Measurements from ENCODE around the gene CDH18. TPM values are rescaled to one million over a fixed set of nuclear protein-coding genes. Genes with fewer than 3 reads are reported as not detected.

Gene CDH18
- total and polyA plus RNA-seq, 2 donors, result 0.05 to 0.24 TPM

DNA sequence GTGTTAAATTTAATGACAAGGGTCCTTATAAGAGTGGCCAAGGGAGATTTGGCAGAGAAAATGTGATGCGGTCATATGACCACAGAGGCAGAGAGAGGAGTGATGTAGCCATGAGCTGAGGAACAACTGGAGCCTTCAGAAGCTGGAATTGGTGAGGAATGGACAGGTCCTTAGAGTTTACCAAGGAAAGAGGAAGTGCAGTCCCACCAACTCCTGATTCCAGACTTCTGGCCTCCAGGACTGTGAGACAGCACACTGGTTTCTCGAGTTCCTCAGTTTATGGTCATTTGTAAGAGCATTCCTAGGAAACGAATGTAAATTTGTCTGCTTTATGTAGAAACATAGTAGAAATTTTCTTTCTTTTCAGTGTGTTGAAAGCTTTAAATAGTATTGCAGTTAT, 410.1 kb downstream of the CDH18 start:
- Histone ChIP-seq H3K4me1 (ENCODE audit: control insufficient read depth in 2 of 2, insufficient read depth in 2 of 2, low read length in 2 of 2) (no peaks in the 10 kb centered on the region), H3K27me3 (ENCODE audit: control insufficient read depth in 2 of 2, insufficient read depth in 1 of 2, low read length in 1 of 2) (no peaks in the 10 kb centered on the region), H3K36me3 (ENCODE audit: control insufficient read depth in 2 of 2, insufficient read depth in 2 of 2, low read length in 1 of 2) (no peaks in the 10 kb centered on the region), H3K27ac (ENCODE audit: low read depth in 1 of 2, low read length in 1 of 2) (no peak overlapping the region), H3K4me3 (ENCODE audit: low read length in 2 of 2) (no peak overlapping the region), H3K9me3 (ENCODE audit: control insufficient read depth in 2 of 2, insufficient read depth in 1 of 2, low read length in 1 of 2) (no peaks in the 10 kb centered on the region)
- no peak for DNase-seq (ENCODE audit: low read depth in 6 of 9, low spot score in 9 of 9)
- WGBS, result 93% methylated on average over 3 of the region's 3 CpGs

- WGBS, result 84% methylated on average over 2 of the region's 2 CpGs
- H3K27me3 ChIP-seq (ENCODE audit: control insufficient read depth in 2 of 2, insufficient read depth in 1 of 2, low read length in 1 of 2), result no peaks in the 10 kb centered on the region
- no peaks in the 10 kb centered on the region for H3K4me1 ChIP-seq (ENCODE audit: control insufficient read depth in 2 of 2, insufficient read depth in 2 of 2, low read length in 2 of 2)
- peaks cover 1 to 10% of the 10 kb centered on the region in 2 donors for H3K9me3 ChIP-seq (ENCODE audit: control insufficient read depth in 2 of 2, insufficient read depth in 1 of 2, low read length in 1 of 2)
- no peaks in the 10 kb centered on the region for H3K36me3 ChIP-seq (ENCODE audit: control insufficient read depth in 2 of 2, insufficient read depth in 2 of 2, low read length in 1 of 2)
- no peak overlapping the region for H3K4me3 ChIP-seq (ENCODE audit: low read length in 2 of 2)
- DNase-seq (ENCODE audit: low read depth in 6 of 9, low spot score in 9 of 9), result no peak
- H3K27ac ChIP-seq (ENCODE audit: low read depth in 1 of 2, low read length in 1 of 2), result no peak overlapping the region
These were observed 420.0 kb downstream of the CDH18 start for GRCh38 chr5:19568004-19568403.

DNA sequence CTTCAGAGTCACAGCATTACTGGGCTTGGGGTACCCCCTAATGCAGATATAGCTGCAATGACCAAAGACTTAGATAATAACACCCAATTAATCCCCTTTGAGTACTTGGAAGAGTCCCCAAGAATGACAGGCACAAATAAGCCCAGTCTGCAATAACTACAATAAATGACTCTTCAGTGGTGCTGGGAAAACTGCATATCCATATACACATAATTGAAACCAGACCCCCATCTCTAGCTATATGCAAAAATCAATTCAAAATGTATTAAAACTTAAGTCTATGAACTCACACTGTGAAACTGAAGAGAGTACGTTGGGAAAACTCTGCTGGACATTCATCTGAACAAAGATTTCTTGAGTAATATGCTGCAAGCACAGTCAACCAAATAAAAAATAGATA, 422.5 kb downstream of the CDH18 start:
- no peaks in the 10 kb centered on the region for H3K36me3 ChIP-seq (ENCODE audit: control insufficient read depth in 2 of 2, insufficient read depth in 2 of 2, low read length in 1 of 2)
- no peak overlapping the region for H3K4me3 ChIP-seq (ENCODE audit: low read length in 2 of 2)
- 80% methylated on average over 1 of the region's 1 CpG for WGBS

GRCh38 chr5:19564036-19564435, 424.0 kb downstream of the CDH18 start:
- Histone ChIP-seq H3K4me1 (ENCODE audit: control insufficient read depth in 2 of 2, insufficient read depth in 2 of 2, low read length in 2 of 2) (no peaks in the 10 kb centered on the region), H3K27me3 (ENCODE audit: control insufficient read depth in 2 of 2, insufficient read depth in 1 of 2, low read length in 1 of 2) (no peaks in the 10 kb centered on the region), H3K4me3 (ENCODE audit: low read length in 2 of 2) (no peak overlapping the region), H3K9me3 (ENCODE audit: control insufficient read depth in 2 of 2, insufficient read depth in 1 of 2, low read length in 1 of 2) (peaks cover 0 to 10% of the 10 kb centered on the region in 2 donors), H3K36me3 (ENCODE audit: control insufficient read depth in 2 of 2, insufficient read depth in 2 of 2, low read length in 1 of 2) (no peaks in the 10 kb centered on the region), H3K27ac (ENCODE audit: low read depth in 1 of 2, low read length in 1 of 2) (no peak overlapping the region)
- no peak for DNase-seq (ENCODE audit: low read depth in 6 of 9, low spot score in 9 of 9)
- WGBS, result 89% methylated on average over 2 of the region's 2 CpGs

More for the DNA sequence above, 422.5 kb downstream of the CDH18 start:
- no peak overlapping the region for H3K27ac ChIP-seq (ENCODE audit: low read depth in 1 of 2, low read length in 1 of 2)
- peaks cover 0 to 10% of the 10 kb centered on the region in 2 donors for H3K9me3 ChIP-seq (ENCODE audit: control insufficient read depth in 2 of 2, insufficient read depth in 1 of 2, low read length in 1 of 2)
- H3K4me1 ChIP-seq (ENCODE audit: control insufficient read depth in 2 of 2, insufficient read depth in 2 of 2, low read length in 2 of 2), result no peaks in the 10 kb centered on the region
- H3K27me3 ChIP-seq (ENCODE audit: control insufficient read depth in 2 of 2, insufficient read depth in 1 of 2, low read length in 1 of 2), result no peaks in the 10 kb centered on the region
- DNase-seq (ENCODE audit: low read depth in 6 of 9, low spot score in 9 of 9), result no peak

- Histone ChIP-seq H3K4me1 (ENCODE audit: control insufficient read depth in 2 of 2, insufficient read depth in 2 of 2, low read length in 2 of 2) (no peaks in the 10 kb centered on the region), H3K36me3 (ENCODE audit: control insufficient read depth in 2 of 2, insufficient read depth in 2 of 2, low read length in 1 of 2) (no peaks in the 10 kb centered on the region), H3K27me3 (ENCODE audit: control insufficient read depth in 2 of 2, insufficient read depth in 1 of 2, low read length in 1 of 2) (no peaks in the 10 kb centered on the region), H3K27ac (ENCODE audit: low read depth in 1 of 2, low read length in 1 of 2) (no peak overlapping the region), H3K9me3 (ENCODE audit: control insufficient read depth in 2 of 2, insufficient read depth in 1 of 2, low read length in 1 of 2) (peaks cover 0 to 7% of the 10 kb centered on the region in 2 donors), H3K4me3 (ENCODE audit: low read length in 2 of 2) (no peak overlapping the region)
- DNase-seq (ENCODE audit: low read depth in 6 of 9, low spot score in 9 of 9), result no peak
These were observed 432.1 kb downstream of the CDH18 start for GRCh38 chr5:19555876-19556275.

GRCh38 chr5:19555436-19555835, 432.6 kb downstream of the CDH18 start:
- H3K27me3 ChIP-seq (ENCODE audit: control insufficient read depth in 2 of 2, insufficient read depth in 1 of 2, low read length in 1 of 2), result no peaks in the 10 kb centered on the region
- no peak for DNase-seq (ENCODE audit: low read depth in 6 of 9, low spot score in 9 of 9)
- no peaks in the 10 kb centered on the region for H3K4me1 ChIP-seq (ENCODE audit: control insufficient read depth in 2 of 2, insufficient read depth in 2 of 2, low read length in 2 of 2)
- 92% methylated on average over 3 of the region's 3 CpGs for WGBS
- H3K9me3 ChIP-seq (ENCODE audit: control insufficient read depth in 2 of 2, insufficient read depth in 1 of 2, low read length in 1 of 2), result peaks cover 0 to 7% of the 10 kb centered on the region in 2 donors
- H3K4me3 ChIP-seq (ENCODE audit: low read length in 2 of 2), result no peak overlapping the region
- no peak overlapping the region for H3K27ac ChIP-seq (ENCODE audit: low read depth in 1 of 2, low read length in 1 of 2)
- no peaks in the 10 kb centered on the region for H3K36me3 ChIP-seq (ENCODE audit: control insufficient read depth in 2 of 2, insufficient read depth in 2 of 2, low read length in 1 of 2)

DNA sequence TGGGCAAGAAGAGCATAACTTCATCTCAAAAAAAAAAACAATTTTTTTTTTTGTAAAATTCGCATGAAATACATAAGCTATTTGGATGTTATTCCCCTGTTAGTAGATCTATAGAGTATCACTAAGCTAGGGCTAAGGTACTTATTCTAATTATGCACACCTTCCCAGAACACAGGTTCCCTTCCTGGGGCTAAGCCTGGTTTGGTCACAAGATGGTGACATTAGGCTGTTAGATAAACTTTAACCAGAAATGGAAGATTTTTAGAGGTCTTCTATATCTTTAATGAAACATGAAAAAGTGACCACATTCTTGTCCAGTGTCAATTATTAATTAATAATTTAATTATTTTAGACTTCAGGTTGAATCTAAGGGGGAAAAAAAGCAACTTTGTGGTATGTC, 433.5 kb downstream of the CDH18 start:
- no peaks in the 10 kb centered on the region for H3K27me3 ChIP-seq (ENCODE audit: control insufficient read depth in 2 of 2, insufficient read depth in 1 of 2, low read length in 1 of 2)
- H3K4me1 ChIP-seq (ENCODE audit: control insufficient read depth in 2 of 2, insufficient read depth in 2 of 2, low read length in 2 of 2), result no peaks in the 10 kb centered on the region
- peaks cover 0 to 7% of the 10 kb centered on the region in 2 donors for H3K9me3 ChIP-seq (ENCODE audit: control insufficient read depth in 2 of 2, insufficient read depth in 1 of 2, low read length in 1 of 2)
- no peak overlapping the region for H3K27ac ChIP-seq (ENCODE audit: low read depth in 1 of 2, low read length in 1 of 2)
- 86% methylated on average over 1 of the region's 1 CpG for WGBS
- H3K4me3 ChIP-seq (ENCODE audit: low read length in 2 of 2), result no peak overlapping the region
- no peaks in the 10 kb centered on the region for H3K36me3 ChIP-seq (ENCODE audit: control insufficient read depth in 2 of 2, insufficient read depth in 2 of 2, low read length in 1 of 2)
- no peak for DNase-seq (ENCODE audit: low read depth in 6 of 9, low spot score in 9 of 9)

DNA sequence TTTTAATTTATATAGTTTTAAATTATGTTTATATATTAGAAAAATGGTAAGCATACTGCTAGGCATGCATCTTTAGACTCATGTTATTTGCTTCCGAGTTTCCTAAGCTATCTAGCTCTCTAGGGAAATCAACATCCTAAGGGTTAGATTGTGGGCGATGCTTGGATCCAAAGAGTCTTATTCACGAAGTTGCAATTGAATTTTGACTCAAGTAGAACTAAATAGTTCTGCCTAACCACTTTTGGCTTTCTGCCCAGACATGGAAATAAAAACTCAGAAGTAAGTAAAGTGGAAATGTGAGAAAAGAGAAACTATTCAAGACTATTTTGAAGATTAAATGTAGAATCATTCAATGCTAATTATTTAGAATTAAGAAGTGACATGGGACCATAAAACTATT, 440.4 kb downstream of the CDH18 start:
- H3K27ac ChIP-seq (ENCODE audit: low read depth in 1 of 2, low read length in 1 of 2), result no peak overlapping the region
- no peaks in the 10 kb centered on the region for H3K27me3 ChIP-seq (ENCODE audit: control insufficient read depth in 2 of 2, insufficient read depth in 1 of 2, low read length in 1 of 2)
- H3K4me3 ChIP-seq (ENCODE audit: low read length in 2 of 2), result no peak overlapping the region
- peak in 1 of 9 donors; percentile 3 for DNase-seq (ENCODE audit: low read depth in 6 of 9, low spot score in 9 of 9)
- 71% methylated on average over 3 of the region's 3 CpGs for WGBS
- H3K4me1 ChIP-seq (ENCODE audit: control insufficient read depth in 2 of 2, insufficient read depth in 2 of 2, low read length in 2 of 2), result no peaks in the 10 kb centered on the region
- H3K36me3 ChIP-seq (ENCODE audit: control insufficient read depth in 2 of 2, insufficient read depth in 2 of 2, low read length in 1 of 2), result no peaks in the 10 kb centered on the region
- no peaks in the 10 kb centered on the region for H3K9me3 ChIP-seq (ENCODE audit: control insufficient read depth in 2 of 2, insufficient read depth in 1 of 2, low read length in 1 of 2)

DNA sequence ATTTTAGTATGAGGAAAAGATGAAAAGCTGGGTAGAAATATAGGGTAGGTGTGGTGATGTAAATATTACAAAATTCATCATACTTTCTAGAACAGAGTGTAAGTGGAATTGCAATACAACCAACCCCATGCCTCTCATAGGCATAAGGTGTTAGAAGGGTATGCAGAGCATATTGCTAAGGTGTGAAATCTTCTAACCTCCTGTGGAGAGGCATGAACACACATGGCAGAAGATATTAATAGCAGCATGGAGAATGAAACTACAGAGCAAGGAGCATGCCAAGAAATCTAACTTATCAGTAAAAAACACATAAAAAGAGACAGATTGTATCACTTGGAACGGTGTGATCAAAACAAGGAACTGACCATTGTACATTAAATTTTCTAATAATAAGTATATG, 441.5 kb downstream of the CDH18 start:
- no peak overlapping the region for H3K27ac ChIP-seq (ENCODE audit: low read depth in 1 of 2, low read length in 1 of 2)
- no peaks in the 10 kb centered on the region for H3K36me3 ChIP-seq (ENCODE audit: control insufficient read depth in 2 of 2, insufficient read depth in 2 of 2, low read length in 1 of 2)
- H3K27me3 ChIP-seq (ENCODE audit: control insufficient read depth in 2 of 2, insufficient read depth in 1 of 2, low read length in 1 of 2), result no peaks in the 10 kb centered on the region
- H3K9me3 ChIP-seq (ENCODE audit: control insufficient read depth in 2 of 2, insufficient read depth in 1 of 2, low read length in 1 of 2), result no peaks in the 10 kb centered on the region
- H3K4me1 ChIP-seq (ENCODE audit: control insufficient read depth in 2 of 2, insufficient read depth in 2 of 2, low read length in 2 of 2), result no peaks in the 10 kb centered on the region
- no peak overlapping the region for H3K4me3 ChIP-seq (ENCODE audit: low read length in 2 of 2)
- no peak for DNase-seq (ENCODE audit: low read depth in 6 of 9, low spot score in 9 of 9)
- WGBS, result 79% methylated on average over 1 of the region's 1 CpG

- Histone ChIP-seq H3K4me3 (ENCODE audit: low read length in 2 of 2) (no peak overlapping the region), H3K9me3 (ENCODE audit: control insufficient read depth in 2 of 2, insufficient read depth in 1 of 2, low read length in 1 of 2) (peaks cover 0 to 6% of the 10 kb centered on the region in 2 donors), H3K27ac (ENCODE audit: low read depth in 1 of 2, low read length in 1 of 2) (no peak overlapping the region), H3K36me3 (ENCODE audit: control insufficient read depth in 2 of 2, insufficient read depth in 2 of 2, low read length in 1 of 2) (no peaks in the 10 kb centered on the region), H3K27me3 (ENCODE audit: control insufficient read depth in 2 of 2, insufficient read depth in 1 of 2, low read length in 1 of 2) (no peaks in the 10 kb centered on the region), H3K4me1 (ENCODE audit: control insufficient read depth in 2 of 2, insufficient read depth in 2 of 2, low read length in 2 of 2) (no peaks in the 10 kb centered on the region)
- DNase-seq (ENCODE audit: low read depth in 6 of 9, low spot score in 9 of 9), result no peak
- WGBS, result 91% methylated on average over 2 of the region's 2 CpGs
These were observed 449.4 kb downstream of the CDH18 start for GRCh38 chr5:19538607-19539006.
